GM18520 (cell line): ENCODE measurements around the gene MVB12B.

ENCODE experiments used
- ATAC-seq: cut with Tn5 transposase; IDR thresholded peaks from one replicate; pipeline ENCODE4 v1.9.1; 2021; ENCODE audit not compliant: unreplicated experiment

MVB12B gene

DNA sequence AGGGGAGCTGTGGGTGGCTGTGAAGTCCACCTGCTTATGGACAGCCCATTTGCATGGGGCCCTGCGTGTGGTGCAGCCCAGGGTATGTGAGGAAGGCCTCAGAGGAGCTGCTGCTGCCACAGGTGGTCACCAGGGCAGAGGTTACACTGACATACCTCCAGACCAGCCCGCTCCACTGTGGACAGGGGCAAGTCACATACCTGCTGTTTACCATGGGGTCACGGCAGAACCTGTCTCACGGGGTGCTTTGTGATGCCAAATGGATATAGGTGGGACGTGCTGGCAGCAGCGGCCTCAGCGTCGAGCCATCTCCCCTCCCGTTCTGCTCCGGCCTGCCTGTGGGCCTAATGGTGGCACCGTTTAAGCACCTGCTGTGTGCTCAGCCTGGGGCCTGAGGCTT is 159.6 kb downstream of the MVB12B start:
- no peak for ATAC-seq

DNA sequence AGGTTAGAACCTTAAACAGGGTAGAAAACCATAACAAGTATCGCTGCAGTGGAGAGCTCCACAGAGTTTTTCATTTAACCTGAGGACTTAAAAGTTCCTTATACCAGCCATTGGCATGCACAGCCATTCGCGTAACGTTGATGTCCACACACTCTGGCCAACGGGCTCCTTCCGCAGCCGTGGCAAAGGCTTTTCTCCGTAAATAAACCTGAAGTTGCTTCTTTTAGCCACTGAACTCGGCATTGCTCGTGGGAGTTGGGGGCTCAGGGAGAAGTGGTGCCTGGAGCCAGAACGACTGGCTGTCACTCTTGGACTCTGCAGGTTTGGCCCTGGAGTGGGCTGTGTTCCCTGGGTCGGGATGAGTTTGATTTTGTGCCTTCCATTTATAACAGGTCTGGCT is 161.2 kb downstream of the MVB12B start:
- no peak for ATAC-seq

DNA sequence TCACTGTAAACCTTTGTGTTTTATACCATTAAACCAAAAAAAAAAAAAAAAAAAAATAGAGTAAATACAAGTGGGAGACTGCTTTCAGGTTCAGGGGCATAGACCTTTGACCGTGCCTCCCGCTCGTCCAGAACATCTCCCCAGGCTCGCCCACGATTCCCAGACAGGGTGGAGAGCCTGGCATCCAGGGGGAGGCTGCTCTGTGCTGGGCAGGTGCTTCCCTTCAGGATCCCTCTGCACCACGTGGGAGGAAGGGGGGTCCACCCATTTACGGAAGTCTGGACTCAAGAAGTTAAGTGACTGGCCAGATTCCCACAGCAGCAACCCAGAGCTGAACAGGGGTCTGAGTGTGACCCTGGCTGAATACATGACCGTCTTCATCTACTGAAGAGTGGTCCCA is 161.7 kb downstream of the MVB12B start:
- ATAC-seq, result no peak

DNA sequence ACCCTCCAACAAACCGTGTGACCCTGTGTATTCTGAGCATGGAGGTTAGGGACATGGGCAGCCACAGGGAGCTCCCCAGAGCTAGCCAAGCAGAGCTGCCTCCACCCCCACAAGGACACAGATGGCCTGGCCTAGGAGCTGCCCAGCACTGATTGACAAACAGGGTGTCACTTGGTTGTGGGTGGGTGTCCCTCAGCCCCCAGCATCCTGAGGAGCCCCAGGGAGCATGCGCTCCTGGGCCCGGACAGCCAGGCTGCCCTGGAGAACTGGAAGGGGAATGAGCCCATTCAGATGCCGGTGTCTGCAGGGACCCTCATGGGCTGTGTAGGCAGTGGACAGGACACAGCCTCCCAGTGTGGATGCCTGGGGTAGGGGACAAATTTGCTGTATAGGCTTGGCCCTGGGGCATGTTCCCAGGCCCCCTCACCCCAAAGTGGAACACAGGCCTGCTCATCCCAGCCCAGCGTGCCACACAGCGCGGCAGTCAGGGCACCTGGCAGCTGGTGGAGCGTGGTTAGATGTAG is 162.3 kb downstream of the MVB12B start:
- ATAC-seq, result no peak

DNA sequence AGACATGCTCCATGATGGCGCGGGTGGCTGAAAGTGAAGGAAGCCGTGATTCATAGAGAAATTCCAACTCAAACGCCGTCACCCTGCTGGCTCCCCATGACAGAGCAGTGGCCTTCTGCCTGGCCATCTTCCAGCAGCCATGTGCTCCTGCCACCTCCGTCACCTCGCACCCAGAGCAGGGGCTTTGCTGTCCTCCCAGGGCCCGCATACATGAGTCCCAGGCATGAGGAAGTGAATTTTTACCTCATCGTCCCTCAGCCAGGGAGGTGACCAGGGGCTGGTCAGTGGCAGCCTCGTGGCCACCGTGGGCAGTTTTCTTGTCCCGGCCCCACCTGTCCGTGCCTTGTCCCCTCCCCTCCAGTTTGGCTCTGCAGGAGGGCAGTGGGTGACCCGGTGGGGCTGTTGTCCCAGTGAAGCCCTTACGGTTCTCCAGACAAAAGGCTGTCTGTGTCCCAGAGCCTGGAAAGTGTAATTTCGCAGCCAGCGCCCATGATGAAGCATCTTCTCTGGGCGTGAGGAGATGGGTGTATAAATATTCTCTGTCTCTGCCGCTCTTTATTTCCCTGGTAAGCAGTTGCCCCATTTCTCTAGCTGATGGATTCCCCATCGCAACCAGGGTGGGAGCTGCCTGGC is 163.1 kb downstream of the MVB12B start:
- ATAC-seq, result no peak

DNA sequence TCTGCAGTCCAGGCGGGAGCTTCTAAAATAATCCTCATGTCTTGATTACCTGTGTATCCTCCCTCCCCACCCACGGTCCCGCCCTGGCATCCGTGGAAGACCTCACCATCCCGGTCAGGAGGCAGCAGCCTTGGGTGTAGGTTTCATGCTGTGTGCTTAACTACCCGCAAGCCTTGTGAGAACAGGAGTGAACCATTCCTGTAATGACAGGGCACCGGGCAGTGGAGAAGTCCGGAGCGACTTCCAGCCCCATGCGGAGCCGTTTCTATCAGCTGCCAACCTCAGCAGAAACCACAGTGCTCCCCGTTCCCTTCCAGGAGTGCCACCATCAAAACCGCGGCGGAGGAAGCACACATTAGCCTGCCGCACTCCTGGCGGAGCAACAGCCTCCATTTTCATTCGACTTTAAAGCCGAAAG is 163.6 kb downstream of the MVB12B start:
- no peak for ATAC-seq

DNA sequence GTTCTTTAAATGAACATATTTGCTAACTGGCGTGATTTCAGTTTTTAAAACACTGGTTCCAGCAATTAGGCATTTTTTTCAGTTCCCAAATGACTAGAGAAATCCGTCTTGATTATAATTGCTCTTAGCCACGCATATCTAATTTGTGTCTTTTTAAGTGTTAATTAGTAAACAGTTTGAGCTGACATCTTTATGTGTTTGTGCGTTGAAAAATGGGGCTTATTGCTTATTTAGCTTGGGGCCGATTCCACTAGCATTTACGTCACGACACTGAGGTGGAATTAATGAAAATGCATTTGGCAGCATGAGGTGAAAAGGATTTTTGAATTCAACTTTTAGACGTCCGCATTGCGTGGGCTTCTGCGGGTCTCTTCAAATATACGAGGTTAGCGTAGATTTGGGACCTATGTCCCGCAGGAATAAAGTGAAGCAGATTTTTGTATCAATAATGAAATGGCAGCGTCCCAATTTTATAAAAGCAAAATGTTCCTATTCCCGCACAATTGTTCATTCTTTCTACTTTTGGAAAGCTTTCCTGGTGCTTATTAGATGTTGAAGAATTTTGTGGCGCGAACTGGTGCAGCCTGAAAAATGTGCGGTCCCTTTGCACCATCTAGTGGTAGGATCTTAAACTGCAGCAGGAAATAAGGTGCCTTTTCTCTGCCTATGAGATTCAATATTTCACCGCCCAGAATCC is 164.4 kb downstream of the MVB12B start:
- ATAC-seq, result no peak

DNA sequence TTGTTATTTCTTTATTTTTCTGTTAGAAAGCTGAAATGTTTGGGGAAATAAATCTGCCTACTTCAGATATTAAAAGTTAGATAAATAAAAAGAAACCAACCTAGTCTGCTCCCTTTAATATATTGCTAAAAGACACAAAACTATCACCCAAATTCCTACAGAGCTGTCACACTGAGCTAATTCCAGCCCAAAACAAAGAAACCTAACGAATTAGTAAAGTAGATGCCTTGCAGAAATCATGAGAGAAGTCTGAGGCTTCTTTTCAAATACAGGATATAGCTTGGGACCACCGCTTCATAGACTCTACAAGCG is 164.9 kb downstream of the MVB12B start:
- no peak for ATAC-seq

DNA sequence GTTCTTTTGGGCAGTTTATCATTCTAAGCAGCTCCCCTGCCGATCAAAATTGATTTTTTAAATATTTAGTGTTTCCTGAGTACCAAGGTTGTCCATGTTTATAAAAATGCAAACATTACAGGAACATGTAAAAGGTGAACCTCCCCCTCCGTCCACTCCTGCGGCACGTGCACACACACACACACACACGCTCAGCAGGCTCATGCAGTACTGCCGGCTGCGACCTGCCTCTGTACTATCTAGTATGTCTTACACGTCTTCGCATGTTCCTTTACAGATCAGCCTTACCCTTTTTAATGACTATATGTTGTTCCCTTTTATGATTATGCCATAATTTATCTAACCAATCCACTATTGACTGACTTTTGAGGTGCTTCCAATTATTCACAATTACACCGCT is 165.3 kb downstream of the MVB12B start:
- ATAC-seq, result no peak

DNA sequence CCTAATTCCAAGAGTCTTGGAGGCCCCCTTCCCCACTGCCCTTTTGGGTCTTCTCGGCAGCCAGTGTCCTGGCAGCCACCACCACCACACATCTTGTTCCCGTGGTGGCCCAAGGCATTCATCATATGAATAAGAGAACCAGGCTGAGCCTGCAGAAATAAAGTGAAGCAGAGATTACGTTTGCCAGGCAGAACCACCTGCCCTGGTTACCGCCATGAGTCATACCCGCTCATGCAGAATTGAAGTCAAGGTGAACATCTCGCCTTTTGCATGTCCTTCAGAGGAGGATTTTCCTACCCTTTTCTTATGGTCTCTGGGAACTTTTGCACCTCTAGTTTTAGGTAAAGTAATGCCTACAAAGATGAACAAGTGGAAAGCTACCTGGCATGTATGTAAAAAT is 167.6 kb downstream of the MVB12B start:
- no peak for ATAC-seq

DNA sequence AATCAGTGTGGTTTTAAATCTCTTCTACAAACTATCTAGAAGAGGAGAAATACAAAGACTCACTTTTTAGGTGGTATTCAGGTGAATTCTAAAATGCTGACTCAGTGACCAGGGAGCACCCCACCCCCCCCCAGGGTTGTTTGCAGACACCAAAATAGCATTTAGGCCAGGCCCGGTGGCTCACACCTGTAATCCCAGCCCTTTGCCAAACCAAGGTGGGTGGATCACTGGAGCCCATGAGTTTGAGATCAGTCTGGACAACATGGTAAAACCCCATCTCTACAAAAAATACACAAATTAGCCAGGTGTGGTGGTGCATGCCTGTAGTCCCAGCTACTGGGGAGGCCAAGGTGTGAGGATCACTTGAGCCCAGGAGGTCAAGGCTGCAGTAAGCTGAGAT is 168.1 kb downstream of the MVB12B start:
- ATAC-seq, result no peak

DNA sequence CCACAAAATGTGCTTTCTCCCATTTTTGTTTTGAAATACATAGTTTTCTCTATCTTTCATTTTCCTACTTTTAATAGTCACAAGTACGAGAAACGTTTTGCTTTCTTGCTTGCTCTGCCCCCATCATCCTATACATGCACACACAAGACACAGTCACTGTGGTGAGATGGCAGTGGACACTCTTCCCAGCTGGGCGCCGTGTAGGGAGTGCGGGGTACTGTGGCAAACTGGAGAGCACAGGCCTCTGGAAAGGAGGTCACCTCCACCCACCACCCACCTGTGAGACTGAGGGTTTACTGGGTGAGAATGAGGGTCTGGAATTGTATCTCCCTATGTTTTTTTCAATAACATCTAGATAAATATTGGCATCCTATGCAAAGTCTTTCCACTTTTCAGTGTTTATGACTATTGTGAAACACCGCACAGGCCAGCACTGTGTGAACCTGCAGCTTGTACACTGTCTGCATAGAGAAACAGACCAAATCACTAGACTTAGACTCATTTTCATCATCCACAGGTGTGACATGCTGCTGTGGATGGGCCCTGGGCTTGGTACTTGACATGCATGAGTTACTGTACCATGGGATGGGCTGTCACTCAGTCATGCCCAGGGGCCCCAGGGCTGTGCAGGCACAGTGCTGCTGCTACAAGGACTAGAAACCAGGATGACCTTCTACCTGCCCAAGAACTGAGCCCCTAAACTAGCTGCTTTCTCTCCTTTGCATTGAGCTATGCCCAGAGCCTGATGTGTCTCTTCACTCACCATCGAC is 169.0 kb downstream of the MVB12B start:
- no peak for ATAC-seq

DNA sequence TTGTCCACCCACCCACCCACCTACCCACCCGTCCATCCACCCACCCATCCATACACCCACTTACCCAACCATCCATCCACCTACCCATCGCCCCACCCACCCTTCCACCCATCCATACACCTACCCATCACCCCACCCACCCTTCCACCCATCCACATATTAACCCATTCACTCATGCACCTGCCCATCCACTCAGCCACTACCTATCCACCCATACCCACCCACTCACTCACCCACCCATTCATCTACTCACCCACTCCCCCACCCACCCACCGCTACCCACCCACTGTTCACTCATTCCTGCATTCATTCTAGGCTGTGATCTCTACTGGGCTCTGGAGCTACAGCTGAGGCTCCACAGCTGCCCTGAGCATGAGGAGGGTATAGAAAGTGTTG is 169.6 kb downstream of the MVB12B start:
- ATAC-seq, result no peak

DNA sequence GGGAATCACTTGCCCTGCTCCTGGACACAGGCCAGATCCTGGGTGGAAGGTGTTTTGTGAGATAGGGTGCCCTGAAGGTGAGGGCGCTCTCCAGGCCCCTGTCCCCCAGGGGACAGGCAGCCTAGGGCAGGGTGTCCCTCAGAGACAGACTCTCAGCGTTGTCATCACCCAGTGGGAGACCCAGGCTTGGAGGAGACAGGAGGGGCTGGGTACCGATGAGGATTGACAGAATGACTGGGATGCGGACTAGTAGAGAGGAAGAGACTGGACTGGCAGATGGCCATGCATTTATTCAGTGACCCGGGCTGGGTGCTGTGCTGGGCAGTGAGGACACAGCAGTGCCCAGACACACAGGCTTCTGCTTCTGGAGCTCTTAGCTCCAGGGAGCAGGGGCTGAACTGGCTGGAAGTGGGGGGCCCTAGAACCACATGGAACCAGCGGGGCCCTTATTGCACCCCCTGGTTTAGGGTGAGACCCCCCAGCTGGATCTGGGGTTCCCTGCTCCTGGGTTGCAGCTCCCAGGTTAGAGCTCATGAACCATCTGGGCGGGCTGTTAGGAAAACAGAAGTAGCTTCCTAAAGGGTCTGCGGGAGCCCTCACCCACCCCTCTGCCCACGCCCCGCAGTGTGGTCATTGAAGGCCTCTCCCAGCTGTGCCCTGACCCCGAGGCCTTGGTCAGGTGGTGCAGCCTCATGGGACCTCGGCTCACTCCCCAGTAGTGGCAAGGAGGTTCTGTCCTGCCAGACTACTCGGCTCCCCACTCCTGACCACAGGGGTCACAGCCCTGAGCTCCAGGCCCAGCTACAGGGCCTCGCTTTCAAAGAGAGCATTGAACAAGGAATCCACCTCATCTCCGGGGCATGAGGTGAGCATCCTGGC is 170.4 kb downstream of the MVB12B start:
- no peak for ATAC-seq

DNA sequence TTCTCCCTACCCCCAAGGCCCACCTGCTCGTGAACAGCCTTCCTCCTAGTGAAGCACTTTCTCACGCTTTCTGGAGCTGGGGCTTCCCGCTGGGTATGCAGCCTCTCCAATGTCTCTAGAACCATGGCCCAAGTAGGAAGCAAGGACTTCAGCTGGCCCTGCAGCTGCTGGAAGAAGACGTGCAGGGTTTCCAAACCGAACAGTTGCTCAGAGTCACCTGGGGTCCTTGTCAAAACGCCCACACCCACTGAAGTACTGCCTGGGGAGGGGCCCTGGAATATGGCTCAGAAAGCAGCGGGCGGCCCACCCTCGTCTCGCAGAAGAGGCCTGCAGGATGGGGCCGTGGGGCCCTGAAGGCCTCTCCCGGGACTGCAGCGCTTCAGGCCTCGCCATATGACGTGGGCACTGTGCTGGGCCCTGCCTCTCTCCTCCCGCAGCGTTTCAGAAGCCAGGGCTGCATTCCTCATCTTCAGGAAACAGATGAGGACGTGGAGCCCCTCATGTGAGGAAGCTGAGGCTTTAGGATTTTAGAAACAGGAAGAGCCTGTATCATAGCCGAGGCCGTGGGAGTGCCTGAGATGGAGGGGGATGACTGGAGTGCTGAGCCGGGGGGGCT is 171.1 kb downstream of the MVB12B start:
- no peak for ATAC-seq

DNA sequence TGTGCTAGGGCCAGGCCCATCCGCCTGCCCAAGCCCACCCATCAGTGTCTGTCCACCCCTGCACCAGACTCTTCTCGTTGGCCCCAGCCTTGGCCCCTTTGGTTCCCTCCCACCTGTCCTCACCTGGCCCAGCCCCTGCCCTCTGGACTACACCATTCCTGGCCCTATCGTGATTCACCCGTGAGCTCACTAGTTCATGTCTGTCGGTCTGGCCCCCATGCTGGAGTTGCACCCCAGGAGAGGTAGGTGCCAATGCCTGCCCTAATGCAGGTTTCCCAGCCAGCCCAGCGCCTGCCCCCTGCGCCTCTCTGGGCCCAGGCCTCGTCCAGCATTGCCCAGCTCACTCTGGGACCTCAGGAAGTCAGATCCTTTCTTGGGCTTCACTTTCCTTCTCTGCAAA is 171.7 kb downstream of the MVB12B start:
- ATAC-seq, result no peak

DNA sequence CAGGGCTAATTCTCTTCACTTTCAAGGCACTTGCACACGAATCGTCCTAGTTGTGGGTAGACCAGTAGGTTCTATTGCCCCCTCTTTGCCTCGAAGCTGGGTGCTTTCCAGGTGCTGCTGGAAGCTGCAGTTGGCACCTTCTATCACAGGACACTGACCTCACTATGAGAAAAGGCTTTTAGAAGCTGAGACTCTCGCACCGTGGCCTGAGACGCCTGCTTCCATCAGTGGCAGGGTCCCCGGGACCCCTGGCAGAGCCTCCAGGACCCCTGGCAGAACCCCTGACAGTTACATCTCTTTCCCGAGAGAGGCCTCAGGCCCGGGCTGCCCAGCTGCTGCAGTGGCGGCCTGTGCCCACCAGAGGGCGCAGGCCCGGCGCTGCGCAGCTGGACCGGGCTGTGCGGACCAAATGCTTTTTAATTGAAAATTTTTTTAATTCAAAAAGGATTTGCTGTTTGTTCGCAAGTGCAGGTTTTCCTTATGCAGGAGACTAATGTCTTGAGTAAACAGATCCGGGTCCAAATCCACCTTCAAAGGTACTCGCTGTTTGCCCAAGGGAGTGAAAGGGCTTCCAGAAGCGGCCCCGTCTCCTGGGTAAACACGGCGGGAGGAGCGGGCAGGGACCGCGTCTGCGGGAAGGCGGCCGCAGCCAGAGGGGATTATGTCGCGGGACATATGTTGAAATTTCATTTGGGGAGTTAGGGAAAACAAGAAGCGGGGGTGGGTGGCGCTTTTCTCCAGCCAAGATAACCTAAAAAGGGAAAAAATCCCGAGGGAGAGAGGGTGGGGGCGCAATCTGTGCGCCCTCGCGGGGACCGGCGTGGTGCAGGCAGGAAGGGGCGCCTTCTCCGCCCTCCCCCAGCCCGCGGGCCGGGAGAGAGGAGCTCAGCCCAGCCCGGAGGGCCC is 172.6 kb downstream of the MVB12B start:
- no peak for ATAC-seq

DNA sequence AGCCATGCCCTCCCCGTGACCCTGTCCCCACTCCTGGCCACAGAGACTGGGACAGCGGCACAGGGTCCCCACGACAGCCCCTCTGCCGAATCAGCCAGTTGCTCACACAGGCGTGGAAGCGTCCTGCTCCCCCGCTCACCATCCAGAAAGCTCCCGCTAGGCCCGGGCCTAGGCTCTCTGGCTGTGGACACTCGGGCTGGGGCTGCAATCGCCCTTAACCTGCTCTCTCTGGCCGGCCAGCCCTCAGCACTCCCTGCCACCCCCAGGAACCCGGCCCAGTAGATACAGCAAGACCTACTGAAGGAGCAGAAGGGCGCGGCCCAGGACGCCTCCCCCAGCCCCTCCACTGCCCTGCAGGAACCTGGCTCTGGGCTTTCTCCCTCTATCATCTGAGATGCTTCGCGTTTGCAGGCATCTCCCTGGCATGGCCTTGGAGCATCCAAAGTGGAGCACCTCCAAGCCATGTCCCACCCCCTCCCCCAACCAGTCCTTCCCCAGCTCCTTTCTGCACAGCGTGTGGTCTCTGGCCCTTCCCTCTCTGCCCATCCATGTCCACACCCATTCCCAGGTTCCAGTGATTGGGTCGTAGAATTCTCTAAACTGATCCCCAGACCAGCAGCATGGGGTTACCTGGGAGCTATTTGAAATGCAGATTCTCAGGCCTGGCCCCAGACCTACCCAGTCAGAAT is 173.4 kb downstream of the MVB12B start:
- no peak for ATAC-seq
